CD4-positive, alpha-beta T cell treated with Interleukin-4 for 1 hour (primary cell): ENCODE results near the gene HIBADH.
"Not testable (repeated sequence)": the region's sequence is repeated elsewhere in the genome, so short reads cannot be mapped to it uniquely, and the experiment has no call there.

Source experiments
- DNase-seq, 2 donors: peaks; one replicate each; pipeline ENCODE4 v3.0.0-alpha.2; 2020 to 2022

The HIBADH gene

DNA sequence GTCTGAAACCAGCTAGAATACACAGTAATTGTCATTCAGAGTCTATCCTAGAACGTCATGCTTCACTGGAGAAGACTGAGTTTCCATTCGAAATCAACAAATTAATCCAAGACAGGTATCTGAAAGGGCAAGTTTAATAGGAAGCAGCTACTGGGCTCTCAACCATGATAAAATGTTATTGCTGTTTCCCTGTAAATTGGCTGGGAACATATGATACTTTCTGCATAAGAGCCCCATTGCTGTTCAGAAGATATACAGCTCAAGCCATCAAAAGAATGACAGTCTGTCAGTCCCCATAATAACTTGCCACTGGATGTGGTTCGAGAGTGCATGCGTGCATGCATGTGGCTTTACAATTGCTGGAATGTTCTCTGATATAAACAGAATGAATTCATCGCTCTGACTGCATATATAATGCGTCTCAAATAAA, 129.0 kb downstream of the HIBADH start:
- no peak for DNase-seq

DNA sequence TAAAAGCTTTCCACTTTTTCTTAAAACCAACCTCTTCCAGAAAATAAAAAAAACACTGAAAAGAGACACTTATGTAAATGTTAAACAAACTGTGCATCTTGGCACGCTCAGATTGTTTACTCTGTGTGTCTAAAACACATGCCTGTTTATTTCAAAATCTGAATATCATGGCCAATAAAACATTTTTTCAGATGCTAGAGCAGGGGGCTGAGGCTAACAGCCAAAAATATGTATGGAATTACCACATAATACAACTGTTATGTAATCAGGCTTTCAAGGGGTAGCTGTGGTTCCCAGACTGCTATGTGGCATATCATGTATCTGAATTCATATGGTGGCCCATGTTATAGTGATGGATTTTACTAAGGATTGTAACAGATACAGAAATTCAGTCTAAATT, 130.4 kb downstream of the HIBADH start:
- no peak for DNase-seq

GRCh38 chr7:27527348-27527714, 135.4 kb downstream of the HIBADH start:
- no peak for DNase-seq

GRCh38 chr7:27526611-27527347, 135.9 kb downstream of the HIBADH start:
- no peak for DNase-seq

DNA sequence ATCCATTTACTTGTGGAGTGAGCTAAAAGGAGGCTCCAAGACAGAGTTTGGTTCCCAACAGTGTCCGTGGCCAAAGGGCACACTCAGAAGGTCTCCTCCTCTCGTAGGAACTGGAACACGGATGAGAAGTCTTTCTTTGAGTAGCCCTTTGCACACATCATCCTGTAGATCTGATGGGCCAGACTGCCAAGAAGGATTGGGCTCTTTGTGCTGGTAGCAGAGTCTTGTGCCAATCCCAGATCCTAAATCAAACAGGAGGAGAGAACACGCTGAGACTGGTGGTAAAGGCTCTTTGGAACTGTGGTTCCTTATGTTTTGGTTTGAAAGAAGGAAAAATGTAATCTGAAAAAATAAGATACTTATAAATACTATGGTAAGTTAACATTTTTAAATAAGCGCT, 136.6 kb downstream of the HIBADH start:
- no peak for DNase-seq

DNA sequence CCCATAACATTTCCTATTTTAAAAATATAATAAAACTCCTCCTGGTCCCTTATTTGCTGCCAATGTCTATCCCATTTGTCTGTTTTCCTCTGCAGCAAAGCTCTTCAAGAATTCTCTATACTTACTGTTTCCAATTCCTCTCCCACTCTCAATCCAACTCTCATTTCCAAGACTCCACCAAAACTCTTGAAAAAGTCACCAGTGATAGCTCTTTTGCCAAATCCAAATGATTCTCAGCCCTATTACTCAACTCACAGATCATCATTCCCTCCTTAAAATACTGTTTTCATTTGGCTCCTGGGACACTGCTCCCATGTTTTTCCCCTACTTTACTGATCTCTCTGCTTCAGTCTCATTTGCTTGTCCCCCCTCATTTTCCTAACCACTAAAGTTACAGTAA, 139.4 kb downstream of the HIBADH start:
- DNase-seq = no peak

- no peak for DNase-seq
Observed at GRCh38 chr7:27522566-27522965, 140.1 kb downstream of the HIBADH start.

- no peak for DNase-seq
Observed at GRCh38 chr7:27520815-27521790, 141.6 kb downstream of the HIBADH start.

DNA sequence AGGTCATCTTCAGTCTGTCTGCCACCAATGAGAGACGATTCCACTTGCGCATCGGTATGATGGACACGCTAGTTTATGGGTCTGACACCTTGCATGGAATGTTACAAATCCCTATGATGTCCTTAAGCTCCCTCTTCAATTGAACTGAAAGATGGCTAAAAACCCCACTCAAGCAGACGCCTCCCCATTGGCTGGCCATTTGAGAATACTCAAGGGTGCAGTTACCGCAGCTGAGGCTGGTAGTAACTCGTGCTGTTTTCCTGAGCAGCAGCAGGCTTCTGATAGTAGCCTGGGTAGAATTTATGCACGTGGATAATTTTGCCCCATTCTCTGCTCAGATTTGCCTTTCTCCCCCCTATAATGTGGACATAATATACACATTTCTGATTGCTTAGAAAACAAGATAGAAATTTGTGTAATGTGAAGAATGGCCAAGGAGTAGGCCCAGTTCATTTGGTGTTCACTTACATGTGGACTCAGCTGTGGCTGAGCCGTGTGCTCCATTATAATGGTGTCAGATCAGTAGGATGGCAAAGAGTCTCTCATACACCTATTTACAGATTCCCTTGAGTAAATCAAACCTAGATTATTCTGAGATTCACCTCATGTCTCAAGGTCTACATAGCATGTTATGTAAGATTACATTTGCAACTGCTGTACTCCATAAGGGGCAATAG, 142.8 kb downstream of the HIBADH start:
- DNase-seq = no peak

- DNase-seq = no peak
Observed at GRCh38 chr7:27518561-27519350, 143.9 kb downstream of the HIBADH start.

GRCh38 chr7:27516421-27516820, 146.3 kb downstream of the HIBADH start:
- DNase-seq = no peak

DNA sequence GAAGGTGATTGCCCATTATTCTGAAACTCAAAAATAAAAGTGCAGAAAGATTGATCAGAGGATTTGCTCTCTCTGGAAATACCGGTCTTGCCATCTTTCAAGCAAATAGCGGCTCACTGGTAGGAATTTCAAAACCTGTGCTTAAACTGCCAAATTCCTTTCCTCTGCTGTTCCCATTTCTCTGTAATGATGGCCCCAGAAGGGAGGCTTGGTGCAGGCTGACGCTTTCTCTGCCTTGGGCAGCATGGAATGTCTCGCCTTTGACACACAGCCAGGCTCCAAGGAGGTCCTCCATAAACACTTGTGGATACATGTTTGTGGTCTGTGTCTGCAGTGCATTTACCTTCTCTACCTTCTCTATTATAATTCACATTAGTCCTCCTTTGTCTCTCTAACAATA, 146.8 kb downstream of the HIBADH start:
- no peak for DNase-seq

- no peak for DNase-seq
Observed at GRCh38 chr7:27514861-27515260, 147.8 kb downstream of the HIBADH start.

DNA sequence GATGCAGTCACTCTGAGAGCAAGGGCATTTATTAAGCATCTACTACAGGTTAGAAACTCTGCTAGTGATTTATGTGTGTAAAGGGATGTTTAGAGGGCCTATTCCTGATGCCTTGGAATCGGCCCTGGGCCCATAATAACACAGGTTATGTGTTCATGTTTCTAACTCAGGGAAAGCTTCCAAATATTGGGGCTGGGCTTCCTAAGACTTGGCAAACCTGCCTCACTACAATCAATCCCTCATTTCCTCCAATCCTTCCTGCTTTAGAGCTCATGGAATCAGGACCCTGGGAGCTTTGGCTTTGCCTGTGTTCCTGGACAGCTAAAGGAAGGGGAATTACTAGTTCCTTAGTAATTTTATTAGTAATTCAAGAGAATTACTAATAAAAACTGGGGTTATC, 148.8 kb downstream of the HIBADH start:
- DNase-seq = no peak

DNA sequence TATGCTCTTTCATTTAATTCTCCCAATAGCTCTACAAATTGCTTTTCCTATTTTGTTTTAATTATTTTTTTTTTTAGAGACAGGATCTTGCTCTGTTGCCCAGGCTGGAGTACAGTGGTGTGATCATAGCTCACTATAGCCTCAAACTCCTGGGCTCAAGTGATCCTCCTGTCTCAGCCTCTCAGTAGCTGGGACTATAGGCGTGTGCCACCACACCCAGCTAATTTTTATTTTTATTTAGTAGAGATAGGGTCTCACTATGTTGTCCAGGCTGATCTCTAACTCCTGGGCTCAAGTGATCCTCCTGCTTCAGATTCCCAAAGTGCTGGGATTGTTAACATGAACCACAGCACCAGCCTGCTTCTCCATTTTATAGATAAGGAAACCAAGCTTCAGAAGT, 151.3 kb downstream of the HIBADH start:
- not testable (repeated sequence) for DNase-seq

GRCh38 chr7:27510541-27510940, 152.1 kb downstream of the HIBADH start:
- DNase-seq = no peak

DNA sequence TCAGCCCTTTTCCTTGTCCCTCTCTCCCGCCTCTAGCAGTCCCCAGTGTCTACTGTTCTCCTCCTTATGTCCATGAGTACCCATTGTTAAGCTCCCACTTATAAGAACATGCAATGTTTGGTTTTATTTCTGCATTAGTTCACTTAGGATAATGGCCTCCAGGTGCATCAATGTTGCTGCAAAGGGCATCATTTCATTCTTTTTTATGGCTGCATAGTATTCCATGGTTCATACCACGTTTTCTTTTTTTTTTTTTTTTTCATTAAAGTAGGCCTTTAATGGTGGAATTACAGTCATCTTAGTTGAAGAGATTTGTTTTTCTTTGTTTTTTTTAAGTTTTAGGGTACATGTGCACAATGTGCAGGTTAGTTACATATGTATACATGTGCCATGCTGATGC, 160.8 kb downstream of the HIBADH start:
- not testable (repeated sequence) for DNase-seq

GRCh38 chr7:27501001-27501400, 161.7 kb downstream of the HIBADH start:
- DNase-seq = no peak

GRCh38 chr7:27492224-27492623, 170.5 kb downstream of the HIBADH start:
- DNase-seq = no peak

- DNase-seq = no peak
Observed at GRCh38 chr7:27491534-27491933, 171.1 kb downstream of the HIBADH start.

- DNase-seq = no peak
Observed at GRCh38 chr7:27487509-27487908, 175.2 kb downstream of the HIBADH start.

DNA sequence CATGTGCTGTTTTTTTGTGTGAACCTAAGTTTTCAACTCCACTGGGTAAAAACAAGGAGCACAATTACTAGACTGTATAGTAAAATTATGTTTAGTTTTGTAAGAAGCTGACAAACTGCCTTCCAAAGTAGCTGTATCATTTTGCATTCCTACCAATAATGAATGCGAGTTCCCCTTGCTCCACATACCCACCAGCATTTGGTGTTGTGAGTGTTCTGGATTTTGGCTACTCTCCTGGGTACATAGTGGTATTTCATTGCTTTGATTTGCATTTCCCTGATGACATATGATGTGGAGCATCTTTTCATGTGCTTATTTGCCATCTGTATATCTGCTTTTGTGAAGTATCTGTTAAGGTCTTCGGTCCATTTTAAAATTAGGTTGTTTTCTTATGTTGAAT, 178.2 kb downstream of the HIBADH start:
- DNase-seq = no peak

- DNase-seq = no peak
Observed at GRCh38 chr7:27482219-27482618, 180.5 kb downstream of the HIBADH start.
